Retinal pigment epithelial cell (primary cell): ENCODE data around the gene BMERB1.

Experiments used
- DNase-seq: peaks from one replicate; pipeline ENCODE4 v3.0.0-alpha.2; 2010; ENCODE audit warnings: low read depth
- H3K4me3 ChIP-seq: 2 replicates; pipeline ENCODE4 v1.5.1; 2011; ENCODE audit warnings: mild to moderate bottlenecking, low read length, control low read depth, moderate library complexity
- TF ChIP-seq, protein P1 (sequence below): conservative IDR thresholded peaks from 2 replicates; pipeline ENCODE4 v1.5.1; 2011; ENCODE audit warnings: low read depth, low read length, control low read depth, inconsistent platforms

Gene BMERB1

DNA sequence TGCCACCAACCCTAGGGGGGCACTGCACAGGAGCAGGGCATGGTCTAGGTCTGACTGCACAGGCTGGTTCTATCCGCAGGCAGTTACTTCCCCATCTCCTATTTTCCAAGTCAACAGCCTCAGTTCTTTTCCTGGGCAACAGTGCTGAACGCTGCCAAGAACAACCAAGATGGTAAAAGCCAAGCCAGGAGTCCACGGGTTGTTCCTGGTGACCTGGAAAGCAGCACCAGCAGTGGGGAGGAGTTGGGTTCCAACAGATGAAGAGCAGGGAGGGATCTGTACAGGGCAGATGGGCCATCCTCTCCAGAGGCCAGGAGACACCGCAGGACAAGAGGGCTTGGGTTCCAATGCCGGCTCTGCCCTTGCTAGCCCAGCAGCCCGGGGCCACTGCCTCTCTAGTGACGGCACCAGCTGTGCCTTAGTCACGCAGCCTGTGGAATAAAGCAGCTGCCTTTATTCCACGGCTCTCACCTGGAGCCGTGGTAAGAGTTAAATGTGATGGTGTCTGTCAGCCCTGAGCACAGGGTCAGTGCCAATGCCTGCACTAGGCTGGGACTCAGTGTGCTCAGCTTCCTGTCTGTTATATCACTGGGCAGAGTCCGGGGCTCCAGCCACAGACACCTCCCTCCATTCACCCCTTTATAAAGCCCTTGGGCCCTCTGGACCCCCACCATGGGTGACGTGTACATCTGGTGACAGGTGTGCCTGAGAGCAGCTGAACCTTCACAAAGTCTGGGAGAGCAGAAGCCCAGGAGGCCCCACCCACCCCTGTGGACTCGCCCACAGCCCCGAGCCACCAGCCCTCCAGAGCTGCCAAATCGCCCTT, 163.6 kb downstream of the BMERB1 start:
- no peak for DNase-seq
- TF ChIP-seq, protein P1, sequence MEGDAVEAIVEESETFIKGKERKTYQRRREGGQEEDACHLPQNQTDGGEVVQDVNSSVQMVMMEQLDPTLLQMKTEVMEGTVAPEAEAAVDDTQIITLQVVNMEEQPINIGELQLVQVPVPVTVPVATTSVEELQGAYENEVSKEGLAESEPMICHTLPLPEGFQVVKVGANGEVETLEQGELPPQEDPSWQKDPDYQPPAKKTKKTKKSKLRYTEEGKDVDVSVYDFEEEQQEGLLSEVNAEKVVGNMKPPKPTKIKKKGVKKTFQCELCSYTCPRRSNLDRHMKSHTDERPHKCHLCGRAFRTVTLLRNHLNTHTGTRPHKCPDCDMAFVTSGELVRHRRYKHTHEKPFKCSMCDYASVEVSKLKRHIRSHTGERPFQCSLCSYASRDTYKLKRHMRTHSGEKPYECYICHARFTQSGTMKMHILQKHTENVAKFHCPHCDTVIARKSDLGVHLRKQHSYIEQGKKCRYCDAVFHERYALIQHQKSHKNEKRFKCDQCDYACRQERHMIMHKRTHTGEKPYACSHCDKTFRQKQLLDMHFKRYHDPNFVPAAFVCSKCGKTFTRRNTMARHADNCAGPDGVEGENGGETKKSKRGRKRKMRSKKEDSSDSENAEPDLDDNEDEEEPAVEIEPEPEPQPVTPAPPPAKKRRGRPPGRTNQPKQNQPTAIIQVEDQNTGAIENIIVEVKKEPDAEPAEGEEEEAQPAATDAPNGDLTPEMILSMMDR: no peak
- H3K4me3 ChIP-seq: no peak overlapping the region

GRCh38 chr16:15598648-15599190, 164.3 kb downstream of the BMERB1 start:
- no peak for DNase-seq
- TF ChIP-seq, protein P1: no peak
- no peak overlapping the region for H3K4me3 ChIP-seq

- H3K4me3 ChIP-seq: no peak overlapping the region
- TF ChIP-seq, protein P1: no peak
- no peak for DNase-seq
Measured at GRCh38 chr16:15599303-15600070, 165.1 kb downstream of the BMERB1 start.

DNA sequence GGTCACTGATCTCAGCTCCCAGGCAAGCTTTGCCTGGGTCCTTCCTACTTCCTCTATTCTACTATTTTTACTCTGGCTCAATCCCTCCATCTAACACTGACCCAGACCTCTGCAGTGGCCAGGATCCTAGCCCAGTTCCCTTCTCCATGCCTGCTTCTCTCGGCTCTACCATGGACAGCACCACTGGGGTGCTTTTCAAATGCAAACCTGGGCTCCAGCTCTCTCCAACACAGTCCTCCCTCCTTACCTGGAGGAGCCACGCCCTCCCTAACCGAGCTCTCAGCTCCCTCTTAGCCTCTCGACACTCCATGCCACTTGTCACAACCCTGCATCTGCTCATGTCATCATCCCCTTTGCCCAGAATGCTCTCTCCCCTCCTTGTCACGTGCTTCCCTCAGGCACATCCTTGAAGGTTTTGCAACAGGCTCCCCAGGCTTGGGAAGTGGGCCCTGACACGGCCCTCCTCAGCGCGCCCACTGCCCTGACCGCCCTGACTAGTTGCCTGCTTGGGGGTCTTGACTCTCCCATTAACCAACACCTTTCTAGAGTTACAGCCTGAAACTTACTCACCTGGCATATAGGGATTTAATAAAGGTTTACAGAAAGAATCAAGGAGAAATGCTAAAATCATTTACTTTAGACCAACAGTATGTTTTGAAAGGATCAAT, 167.0 kb downstream of the BMERB1 start:
- DNase-seq: no peak
- H3K4me3 ChIP-seq: no peak overlapping the region
- TF ChIP-seq, protein P1: no peak

- no peak overlapping the region for H3K4me3 ChIP-seq
- TF ChIP-seq, protein P1: no peak
- no peak for DNase-seq
Measured at GRCh38 chr16:15602285-15603044, 168.1 kb downstream of the BMERB1 start.
